HG03280 (cell line): ENCODE results near the gene CD34.
"Not testable (repeated sequence)": the region's sequence is repeated elsewhere in the genome, so short reads cannot be mapped to it uniquely, and the experiment has no call there.

Experiments used
- ATAC-seq: cut with Tn5 transposase; IDR thresholded peaks from one replicate; pipeline ENCODE4 v1.9.1; 2021; ENCODE audit warnings: mild to moderate bottlenecking, moderate library complexity; ENCODE audit not compliant: unreplicated experiment

Gene CD34

GRCh38 chr1:207877914-207878313 lies 33.0 kb downstream of the CD34 start:
- not testable (repeated sequence) for ATAC-seq

GRCh38 chr1:207876131-207876530 lies 34.8 kb downstream of the CD34 start:
- no peak for ATAC-seq

GRCh38 chr1:207875532-207875931 lies 35.4 kb downstream of the CD34 start:
- no peak for ATAC-seq

DNA sequence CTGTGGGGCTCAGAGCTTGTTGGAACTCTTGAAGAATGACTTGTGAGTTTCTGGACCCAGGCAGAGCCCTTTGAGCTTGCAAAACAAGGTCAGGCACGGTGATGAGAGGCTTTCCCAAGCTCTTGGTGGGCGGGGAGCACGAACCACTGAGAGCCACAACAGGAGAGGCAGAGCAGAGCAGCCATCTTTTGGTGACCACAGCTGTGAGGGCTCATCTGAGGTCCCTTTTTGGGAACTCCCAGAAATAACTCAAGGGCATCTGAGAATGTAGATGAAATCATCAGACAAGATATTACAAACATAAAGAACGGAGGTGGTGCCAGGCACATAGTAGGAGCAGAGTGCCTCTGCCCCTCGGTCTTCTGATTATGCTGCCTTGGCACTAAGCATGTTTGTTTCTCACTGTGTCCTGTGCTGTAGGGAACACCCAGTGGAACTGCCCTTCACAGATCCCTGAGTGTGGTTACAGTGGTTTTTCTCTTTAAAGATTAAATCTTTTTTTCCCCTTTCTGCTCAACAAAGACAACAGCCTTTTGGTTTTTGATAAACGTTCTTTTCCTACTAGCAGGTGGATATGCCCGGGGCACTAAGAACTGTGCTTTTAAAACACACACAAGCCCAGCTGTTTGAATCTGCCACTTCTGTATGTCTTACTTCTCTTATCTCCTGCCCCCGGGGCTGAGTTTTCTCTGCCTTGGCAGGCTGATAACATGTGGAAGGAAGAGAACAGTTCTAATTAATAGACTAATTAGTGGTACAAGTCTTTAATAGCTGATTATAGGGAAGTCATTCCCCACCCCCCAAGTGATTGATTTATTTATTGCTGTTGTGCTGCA lies 37.7 kb downstream of the CD34 start:
- ATAC-seq, result no peak

- no peak for ATAC-seq
Observed at GRCh38 chr1:207872621-207873020, 38.3 kb downstream of the CD34 start.

- no peak for ATAC-seq
Observed at GRCh38 chr1:207871117-207871649, 39.7 kb downstream of the CD34 start.

DNA sequence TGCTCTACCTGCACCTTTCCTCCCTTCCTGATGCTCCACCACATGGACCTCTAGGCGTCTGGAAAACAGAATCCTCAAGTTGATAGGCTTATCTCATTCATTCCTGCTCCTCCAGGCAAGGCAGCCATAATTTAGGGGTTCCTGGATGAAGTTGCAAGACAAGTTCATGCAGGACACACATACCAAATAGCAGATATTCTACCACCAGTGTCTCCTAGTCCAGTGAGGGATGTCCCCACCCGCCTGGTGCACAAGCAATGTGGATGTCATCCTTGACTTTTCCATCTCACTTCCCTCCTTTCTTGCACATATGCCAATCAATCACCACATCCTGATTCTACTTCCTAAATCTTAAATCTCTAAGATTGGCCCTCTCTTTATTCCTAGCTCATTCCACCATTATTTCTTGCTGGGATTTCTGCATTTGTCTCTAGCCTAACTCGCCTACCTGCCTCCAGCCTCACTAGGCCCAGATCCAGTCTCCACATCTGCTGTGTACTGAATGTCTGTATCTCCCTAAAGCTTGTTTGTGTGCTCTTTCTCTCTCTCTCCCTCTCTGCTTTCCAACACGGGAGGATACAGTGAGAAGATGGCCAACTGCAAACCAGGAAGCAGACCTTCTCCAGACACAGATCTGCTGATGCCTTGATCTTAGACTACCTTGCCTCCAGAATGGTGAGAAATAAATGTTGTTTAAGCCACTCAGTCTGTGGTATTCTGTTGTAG lies 40.5 kb downstream of the CD34 start:
- no peak for ATAC-seq

- ATAC-seq, result no peak
Observed at GRCh38 chr1:207869859-207870258, 41.1 kb downstream of the CD34 start.

DNA sequence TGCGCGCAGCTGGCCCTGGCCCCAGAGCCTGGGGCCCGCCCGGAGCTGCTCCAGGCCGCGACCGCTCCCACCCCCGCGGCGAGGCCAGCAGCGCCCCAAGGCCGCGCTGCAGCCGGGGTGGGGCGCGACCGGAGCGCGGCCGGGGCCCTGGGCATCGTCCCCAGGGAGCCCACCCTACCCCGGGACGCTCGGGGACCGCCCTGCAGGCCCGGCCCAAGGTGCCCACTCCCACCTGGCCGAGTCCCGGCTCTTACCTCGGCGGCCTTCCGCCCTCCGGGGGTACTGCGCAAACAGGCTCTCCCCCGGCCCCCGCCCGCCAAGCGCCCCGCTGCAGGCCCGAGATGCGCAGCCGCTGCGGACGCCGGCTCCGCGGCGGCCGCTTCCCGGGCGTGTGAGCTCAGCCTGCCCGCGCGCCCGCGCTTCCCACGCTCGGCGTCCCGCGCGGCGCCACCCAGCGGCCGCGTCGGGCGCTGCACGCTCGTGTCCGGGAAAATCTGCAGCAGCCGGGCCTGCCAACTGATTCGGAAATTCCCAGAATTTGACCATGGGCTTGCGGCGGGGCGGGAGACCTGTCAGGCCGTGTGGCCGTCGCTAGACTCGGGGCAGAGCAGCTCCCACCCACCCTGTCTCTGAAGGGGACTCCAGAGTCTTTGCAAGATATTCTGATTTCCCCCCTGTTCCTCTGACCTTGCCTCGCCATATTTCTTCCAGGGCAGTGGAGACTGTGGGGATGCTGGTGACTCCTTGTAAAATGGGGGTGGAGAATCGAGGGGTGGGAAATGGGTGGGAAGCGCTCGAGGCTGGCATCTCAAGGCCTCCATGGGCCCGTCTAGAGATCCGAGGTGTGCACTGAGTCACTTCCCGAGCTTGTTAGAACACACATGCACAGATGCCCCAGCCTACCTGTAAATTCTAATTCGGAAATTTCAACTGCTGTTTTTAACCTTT lies 41.9 kb downstream of the CD34 start:
- peak; percentile 76 for ATAC-seq

GRCh38 chr1:207868251-207868773 lies 42.6 kb downstream of the CD34 start:
- ATAC-seq, result peak; percentile 1

- ATAC-seq, result no peak
Observed at GRCh38 chr1:207867136-207868109, 43.5 kb downstream of the CD34 start.

DNA sequence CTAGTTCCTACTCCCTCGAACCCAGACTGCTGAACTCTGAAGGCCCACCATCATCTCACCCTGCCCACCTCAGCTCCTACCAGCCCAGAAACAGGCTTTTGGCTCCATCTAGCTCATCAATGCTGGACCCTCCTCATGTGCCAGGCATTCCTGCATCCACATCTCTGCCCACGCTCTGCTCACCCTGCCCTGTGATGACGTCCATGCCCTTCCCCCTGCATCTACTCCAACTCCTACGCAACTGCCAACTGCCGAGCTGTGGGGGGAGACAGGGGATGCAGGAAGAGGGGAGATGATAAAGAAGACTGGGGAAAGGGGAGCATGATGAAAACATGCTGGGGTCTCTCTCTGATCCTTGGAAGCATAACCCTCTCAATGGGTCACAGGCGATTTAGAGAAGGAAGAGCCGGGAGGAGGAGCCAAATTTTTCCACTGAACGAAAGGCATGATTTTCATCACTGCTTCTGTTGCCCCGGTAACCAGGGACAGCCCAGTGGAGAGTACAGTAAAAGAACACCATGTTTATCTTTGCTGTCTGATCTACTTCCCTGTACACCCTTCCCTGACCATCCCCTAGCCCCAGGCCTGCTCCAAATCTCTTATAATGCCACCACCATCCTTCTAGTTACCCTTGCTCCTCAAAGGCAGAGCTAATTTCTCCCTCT lies 44.3 kb downstream of the CD34 start:
- ATAC-seq, result no peak

DNA sequence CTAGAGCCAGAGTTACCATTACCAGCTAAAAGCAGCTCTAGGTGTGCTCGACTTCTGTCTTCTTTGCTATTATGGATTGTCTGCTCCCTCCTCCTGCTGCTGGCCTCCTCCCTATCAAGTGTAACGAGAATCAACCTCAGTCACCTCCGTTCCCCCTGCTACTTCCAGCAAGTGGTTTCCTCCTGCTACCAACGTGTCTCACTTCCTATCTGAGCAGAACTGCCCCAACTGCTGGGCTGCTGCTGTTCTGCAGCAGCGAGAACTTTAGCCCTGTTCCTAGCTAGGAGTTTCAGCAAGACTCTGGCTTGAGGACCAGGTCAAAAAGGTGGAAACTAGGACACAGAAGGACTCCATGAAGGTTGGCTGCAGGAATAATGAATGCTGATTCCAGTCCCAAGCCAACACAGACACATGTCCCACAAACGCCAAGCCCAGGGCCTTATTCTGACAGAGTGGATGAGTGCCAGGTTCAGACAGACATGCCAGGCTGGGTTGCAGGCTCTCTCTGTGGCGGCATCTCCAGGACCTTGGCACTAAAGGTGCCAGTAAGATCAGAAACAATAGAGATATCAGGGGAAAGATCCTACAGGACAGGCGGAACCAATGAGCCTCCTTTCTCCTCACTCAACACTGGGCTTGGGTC lies 46.9 kb downstream of the CD34 start:
- ATAC-seq, result peak; percentile 52

- no peak for ATAC-seq
Observed at GRCh38 chr1:207862241-207862787, 48.6 kb downstream of the CD34 start.

DNA sequence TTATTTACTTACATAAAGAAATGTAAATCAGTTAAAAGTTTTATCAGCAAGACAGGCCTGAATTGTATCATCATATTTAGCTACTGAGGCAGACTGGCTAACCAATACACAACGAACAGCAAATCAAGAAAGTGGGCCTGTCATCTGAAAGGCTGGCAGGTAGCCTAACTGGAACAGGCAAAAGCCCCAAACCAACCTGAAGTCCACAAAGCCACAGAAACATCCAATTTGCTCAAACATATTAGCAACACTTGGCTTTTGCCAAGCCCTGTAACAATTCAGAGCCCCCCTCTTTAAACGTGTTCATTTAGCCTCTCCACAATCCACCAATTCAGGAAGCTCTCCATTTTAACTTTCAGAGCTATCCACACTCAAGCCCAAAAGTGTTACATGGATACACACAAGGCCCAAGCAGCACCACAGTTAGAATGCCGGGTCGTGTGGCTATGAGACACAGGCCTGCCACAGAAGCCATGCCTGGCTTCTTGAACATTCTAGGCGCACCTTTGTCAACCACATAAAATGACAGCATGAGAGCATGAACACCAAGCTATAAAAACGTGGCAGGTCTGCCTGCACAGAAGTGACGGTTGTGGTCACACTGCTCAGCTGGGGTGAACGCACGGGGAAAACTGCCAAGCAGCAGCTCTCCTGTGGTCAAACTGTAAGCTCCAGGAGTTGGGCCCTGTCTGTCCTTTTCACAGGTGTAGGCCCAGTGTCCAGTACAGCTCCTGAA lies 49.3 kb downstream of the CD34 start:
- ATAC-seq, result no peak

DNA sequence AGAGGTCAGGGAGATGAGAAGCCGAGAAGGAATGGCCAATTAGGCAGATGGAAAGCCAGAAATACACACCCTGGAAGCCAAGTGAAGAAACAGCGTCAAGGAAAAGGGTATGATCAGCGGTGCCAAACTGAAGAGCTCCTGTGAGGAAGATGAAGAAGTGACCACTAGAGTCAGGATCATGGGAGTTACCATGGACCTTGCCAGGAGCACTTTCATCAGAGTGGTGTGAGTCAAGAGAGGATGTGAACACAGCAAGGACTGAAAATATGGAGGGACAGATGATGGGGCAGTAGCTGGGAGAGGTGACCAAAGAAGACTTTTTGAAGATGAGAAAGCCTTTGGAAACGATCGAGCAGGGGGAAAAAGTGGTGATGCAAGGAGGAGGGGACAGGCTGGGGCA lies 50.4 kb downstream of the CD34 start:
- no peak for ATAC-seq

- no peak for ATAC-seq
Observed at GRCh38 chr1:207858806-207859205, 52.1 kb downstream of the CD34 start.
